Measurements from ENCODE around the gene HFE. TPM values are rescaled to one million over a fixed set of nuclear protein-coding genes. Genes with fewer than 3 reads are reported as not detected.

The HFE gene
- total RNA-seq, 1 experiment from 2014 or later = 0.19 TPM

DNA sequence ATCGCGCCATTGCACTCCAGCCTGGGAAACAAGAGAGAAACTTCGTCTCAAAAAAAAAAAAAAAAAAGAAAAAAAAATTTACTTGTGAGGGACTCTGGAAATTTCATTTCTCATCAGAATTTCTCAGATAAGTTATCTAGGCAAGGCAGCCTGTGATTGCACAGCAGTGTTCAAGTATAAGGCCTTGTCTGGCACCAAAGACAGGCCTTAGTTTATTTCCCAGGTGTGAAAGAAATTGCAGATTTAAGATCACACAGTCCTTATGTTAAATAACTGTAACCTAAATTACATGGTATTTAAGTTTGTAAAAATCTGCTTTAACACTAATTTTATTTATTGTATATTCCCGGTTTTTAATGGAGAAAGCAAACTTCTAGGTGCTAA, 34.8 kb downstream of the HFE start:
- no peak overlapping the region for H2AFZ ChIP-seq (ENCODE audit: low read length)
- no peak overlapping the region for H3K27ac ChIP-seq (ENCODE audit: low read length)
- H3K9me2 ChIP-seq (replicated peaks; ENCODE audit: insufficient read depth, low read length) = no peaks in the 10 kb centered on the region
- no peaks in the 10 kb centered on the region for H4K20me1 ChIP-seq (ENCODE audit: insufficient read depth, low read depth, low read length)
- peaks cover 32% of the 10 kb centered on the region for H3K4me1 ChIP-seq (ENCODE audit: low read length)
- H3K9ac ChIP-seq (ENCODE audit: low read length) = no peak overlapping the region
- H3K4me2 ChIP-seq (ENCODE audit: low read depth, low read length, poor library complexity, severe bottlenecking) = no peak overlapping the region
- no peaks in the 10 kb centered on the region; the same call in 1 of the 2 replicates for H3K27me3 ChIP-seq (ENCODE audit: low read length)
- H3K9me3 ChIP-seq (ENCODE audit: low read length) = no peaks in the 10 kb centered on the region
- no peaks in the 10 kb centered on the region for H3K79me2 ChIP-seq (ENCODE audit: low read length)
- H3K4me3 ChIP-seq (ENCODE audit: low read length) = no peak overlapping the region
- H3K36me3 ChIP-seq (ENCODE audit: insufficient read depth, low read length) = no peaks in the 10 kb centered on the region
- DNase-seq = no peak

DNA sequence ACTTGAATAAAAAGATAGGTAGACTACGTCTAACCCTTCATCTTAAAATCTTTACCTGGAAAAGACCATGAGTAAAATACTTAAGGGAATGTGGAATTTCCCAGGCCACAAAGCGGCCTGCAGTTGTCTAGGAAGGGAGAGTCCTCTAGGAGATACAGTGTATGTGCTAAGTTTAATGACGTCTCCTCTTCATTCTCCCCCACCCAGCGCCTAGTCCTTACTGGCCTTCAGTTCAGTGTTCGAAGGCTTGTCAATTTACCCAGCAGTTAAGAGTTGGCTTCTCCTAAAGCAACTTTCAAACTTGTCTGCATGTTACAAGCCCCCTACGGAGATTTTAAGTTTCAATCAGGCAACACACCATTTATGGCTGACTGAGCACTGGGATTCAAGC, 35.2 kb downstream of the HFE start:
- H3K9me3 ChIP-seq (ENCODE audit: low read length) = no peaks in the 10 kb centered on the region
- no peaks in the 10 kb centered on the region for H3K79me2 ChIP-seq (ENCODE audit: low read length)
- H3K4me3 ChIP-seq (ENCODE audit: low read length) = peak overlapping the region; percentile 61; the same call in 1 of the 2 replicates

DNA sequence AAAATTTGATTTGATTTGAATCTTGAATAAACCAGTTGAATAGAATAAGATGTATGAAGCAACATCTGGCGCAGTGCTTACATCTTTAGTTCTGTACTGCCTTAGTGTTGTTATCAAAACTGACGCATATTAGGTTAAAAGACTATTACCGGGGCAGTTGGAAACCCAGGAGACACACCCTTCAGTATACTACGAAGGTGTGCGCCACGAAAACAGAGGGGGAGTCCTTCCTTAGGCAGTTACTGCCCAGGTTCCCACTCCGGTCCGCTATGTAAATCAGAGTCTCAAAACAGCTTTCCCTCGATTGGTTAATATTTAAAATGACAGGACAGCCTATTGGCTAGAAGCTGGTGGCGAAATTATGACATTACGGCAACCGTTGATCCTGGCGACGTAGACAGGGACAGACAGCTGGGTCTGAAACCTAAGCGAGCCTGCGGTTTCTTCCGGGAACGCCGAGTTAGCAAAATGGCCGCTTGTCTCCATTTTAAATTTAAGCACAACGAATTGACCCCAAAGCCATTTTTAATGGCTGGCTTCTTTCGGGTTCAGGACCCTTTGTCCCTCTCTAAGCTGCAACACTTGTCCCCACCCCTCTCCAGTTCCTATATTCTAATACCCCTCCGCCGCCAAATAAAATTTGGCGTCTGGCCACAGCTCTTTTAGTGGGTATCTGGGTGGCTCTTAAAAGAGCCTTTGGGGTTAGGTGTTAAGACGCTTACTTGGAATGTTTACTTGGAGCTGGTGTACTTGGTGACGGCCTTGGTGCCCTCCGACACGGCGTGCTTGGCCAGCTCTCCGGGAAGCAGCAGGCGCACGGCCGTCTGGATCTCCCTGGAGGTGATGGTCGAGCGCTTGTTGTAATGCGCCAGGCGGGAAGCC, 35.8 kb downstream of the HFE start:
- no peaks in the 10 kb centered on the region for H3K79me2 ChIP-seq (ENCODE audit: low read length)
- H3K4me2 ChIP-seq (ENCODE audit: low read depth, low read length, poor library complexity, severe bottlenecking) = peak overlapping the region; percentile 76
- no peaks in the 10 kb centered on the region for H3K36me3 ChIP-seq (ENCODE audit: insufficient read depth, low read length)
- H3K27me3 ChIP-seq (ENCODE audit: low read length) = no peaks in the 10 kb centered on the region; the same call in 1 of the 2 replicates
- no peaks in the 10 kb centered on the region for H3K9me2 ChIP-seq (replicated peaks; ENCODE audit: insufficient read depth, low read length)
- peak overlapping the region; percentile 61; the same call in 1 of the 2 replicates for H3K4me3 ChIP-seq (ENCODE audit: low read length)
- H3K4me1 ChIP-seq (ENCODE audit: low read length) = peaks cover 32% of the 10 kb centered on the region
- peak overlapping the region; percentile 35; the same call in 1 of the 2 replicates for H2AFZ ChIP-seq (ENCODE audit: low read length)
- no peaks in the 10 kb centered on the region for H3K9me3 ChIP-seq (ENCODE audit: low read length)
- H3K27ac ChIP-seq (ENCODE audit: low read length) = no peak overlapping the region
- no peaks in the 10 kb centered on the region for H4K20me1 ChIP-seq (ENCODE audit: insufficient read depth, low read depth, low read length)
- peak; percentile 72 for DNase-seq
- H3K9ac ChIP-seq (ENCODE audit: low read length) = peak overlapping the region; percentile 33

More for the DNA sequence above, 35.2 kb downstream of the HFE start:
- no peaks in the 10 kb centered on the region for H3K9me2 ChIP-seq (replicated peaks; ENCODE audit: insufficient read depth, low read length)
- DNase-seq = no peak
- H3K36me3 ChIP-seq (ENCODE audit: insufficient read depth, low read length) = no peaks in the 10 kb centered on the region
- no peaks in the 10 kb centered on the region for H4K20me1 ChIP-seq (ENCODE audit: insufficient read depth, low read depth, low read length)
- no peaks in the 10 kb centered on the region; the same call in 1 of the 2 replicates for H3K27me3 ChIP-seq (ENCODE audit: low read length)
- H3K27ac ChIP-seq (ENCODE audit: low read length) = no peak overlapping the region
- peaks cover 32% of the 10 kb centered on the region for H3K4me1 ChIP-seq (ENCODE audit: low read length)
- peak overlapping the region; percentile 35; the same call in 1 of the 2 replicates for H2AFZ ChIP-seq (ENCODE audit: low read length)
- no peak overlapping the region for H3K9ac ChIP-seq (ENCODE audit: low read length)
- H3K4me2 ChIP-seq (ENCODE audit: low read depth, low read length, poor library complexity, severe bottlenecking) = peak overlapping the region; percentile 76

DNA sequence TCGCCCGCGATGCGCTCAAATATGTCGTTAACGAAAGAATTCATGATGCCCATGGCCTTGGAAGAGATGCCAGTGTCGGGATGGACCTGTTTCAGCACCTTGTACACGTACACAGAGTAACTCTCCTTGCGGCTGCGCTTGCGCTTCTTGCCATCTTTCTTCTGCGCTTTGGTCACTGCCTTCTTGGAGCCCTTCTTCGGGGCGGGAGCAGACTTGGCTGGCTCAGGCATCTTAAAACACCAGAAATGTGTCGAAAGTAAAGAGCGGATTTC, 36.4 kb downstream of the HFE start:
- no peak overlapping the region for H3K27ac ChIP-seq (ENCODE audit: low read length)
- no peaks in the 10 kb centered on the region for H3K9me2 ChIP-seq (replicated peaks; ENCODE audit: insufficient read depth, low read length)
- peak overlapping the region; percentile 35; the same call in 1 of the 2 replicates for H2AFZ ChIP-seq (ENCODE audit: low read length)
- H3K4me1 ChIP-seq (ENCODE audit: low read length) = peaks cover 32% of the 10 kb centered on the region
- peak overlapping the region; percentile 33 for H3K9ac ChIP-seq (ENCODE audit: low read length)
- peak overlapping the region; percentile 76 for H3K4me2 ChIP-seq (ENCODE audit: low read depth, low read length, poor library complexity, severe bottlenecking)
- no peaks in the 10 kb centered on the region; the same call in 1 of the 2 replicates for H3K27me3 ChIP-seq (ENCODE audit: low read length)
- no peaks in the 10 kb centered on the region for H3K36me3 ChIP-seq (ENCODE audit: insufficient read depth, low read length)
- DNase-seq = no peak
- no peaks in the 10 kb centered on the region for H3K9me3 ChIP-seq (ENCODE audit: low read length)
- no peaks in the 10 kb centered on the region for H3K79me2 ChIP-seq (ENCODE audit: low read length)
- no peaks in the 10 kb centered on the region for H4K20me1 ChIP-seq (ENCODE audit: insufficient read depth, low read depth, low read length)
- H3K4me3 ChIP-seq (ENCODE audit: low read length) = peak overlapping the region; percentile 61; the same call in 1 of the 2 replicates

DNA sequence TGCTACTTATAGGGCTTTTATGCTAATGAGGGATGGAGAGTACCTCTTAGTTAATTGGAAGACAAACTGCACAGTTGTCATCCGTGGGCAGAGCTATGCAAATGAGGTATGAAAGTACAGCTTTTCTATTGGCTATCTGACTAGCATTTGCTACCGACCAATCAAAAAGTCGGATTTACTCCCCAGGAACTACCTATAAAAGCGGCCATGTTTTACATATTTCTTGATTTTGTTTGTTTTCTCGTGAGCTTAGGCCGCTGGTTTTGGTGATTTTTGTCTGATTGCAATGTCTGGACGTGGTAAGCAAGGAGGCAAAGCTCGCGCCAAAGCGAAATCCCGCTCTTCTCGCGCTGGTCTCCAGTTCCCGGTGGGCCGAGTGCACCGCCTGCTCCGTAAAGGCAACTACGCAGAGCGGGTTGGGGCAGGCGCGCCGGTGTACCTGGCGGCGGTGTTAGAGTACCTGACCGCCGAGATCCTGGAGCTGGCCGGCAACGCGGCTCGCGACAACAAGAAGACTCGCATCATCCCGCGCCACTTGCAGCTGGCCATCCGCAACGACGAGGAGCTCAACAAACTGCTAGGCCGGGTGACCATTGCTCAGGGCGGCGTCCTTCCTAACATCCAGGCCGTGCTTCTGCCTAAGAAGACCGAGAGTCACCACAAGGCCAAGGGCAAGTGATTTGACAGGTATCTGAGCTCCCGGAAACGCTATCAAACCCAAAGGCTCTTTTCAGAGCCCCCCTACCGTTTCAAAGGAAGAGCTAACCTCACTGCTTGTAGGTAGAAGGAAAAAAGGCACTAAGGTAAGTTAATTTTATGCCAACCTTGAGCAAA, 36.9 kb downstream of the HFE start:
- H2AFZ ChIP-seq (ENCODE audit: low read length) = peak overlapping the region; percentile 46; the same call in 1 of the 2 replicates
- no peak overlapping the region for H3K27ac ChIP-seq (ENCODE audit: low read length)
- H3K9me3 ChIP-seq (ENCODE audit: low read length) = no peaks in the 10 kb centered on the region
- DNase-seq = peak; percentile 81
- no peaks in the 10 kb centered on the region for H3K36me3 ChIP-seq (ENCODE audit: insufficient read depth, low read length)
- H3K27me3 ChIP-seq (ENCODE audit: low read length) = no peaks in the 10 kb centered on the region; the same call in 1 of the 2 replicates
- no peaks in the 10 kb centered on the region for H3K79me2 ChIP-seq (ENCODE audit: low read length)
- peak overlapping the region; percentile 61 for H3K4me3 ChIP-seq (ENCODE audit: low read length)
- peak overlapping the region; percentile 76 for H3K4me2 ChIP-seq (ENCODE audit: low read depth, low read length, poor library complexity, severe bottlenecking)
- no peaks in the 10 kb centered on the region for H3K9me2 ChIP-seq (replicated peaks; ENCODE audit: insufficient read depth, low read length)
- H3K9ac ChIP-seq (ENCODE audit: low read length) = peak overlapping the region; percentile 67
- peaks cover 32% of the 10 kb centered on the region for H3K4me1 ChIP-seq (ENCODE audit: low read length)
- no peaks in the 10 kb centered on the region for H4K20me1 ChIP-seq (ENCODE audit: insufficient read depth, low read depth, low read length)

DNA sequence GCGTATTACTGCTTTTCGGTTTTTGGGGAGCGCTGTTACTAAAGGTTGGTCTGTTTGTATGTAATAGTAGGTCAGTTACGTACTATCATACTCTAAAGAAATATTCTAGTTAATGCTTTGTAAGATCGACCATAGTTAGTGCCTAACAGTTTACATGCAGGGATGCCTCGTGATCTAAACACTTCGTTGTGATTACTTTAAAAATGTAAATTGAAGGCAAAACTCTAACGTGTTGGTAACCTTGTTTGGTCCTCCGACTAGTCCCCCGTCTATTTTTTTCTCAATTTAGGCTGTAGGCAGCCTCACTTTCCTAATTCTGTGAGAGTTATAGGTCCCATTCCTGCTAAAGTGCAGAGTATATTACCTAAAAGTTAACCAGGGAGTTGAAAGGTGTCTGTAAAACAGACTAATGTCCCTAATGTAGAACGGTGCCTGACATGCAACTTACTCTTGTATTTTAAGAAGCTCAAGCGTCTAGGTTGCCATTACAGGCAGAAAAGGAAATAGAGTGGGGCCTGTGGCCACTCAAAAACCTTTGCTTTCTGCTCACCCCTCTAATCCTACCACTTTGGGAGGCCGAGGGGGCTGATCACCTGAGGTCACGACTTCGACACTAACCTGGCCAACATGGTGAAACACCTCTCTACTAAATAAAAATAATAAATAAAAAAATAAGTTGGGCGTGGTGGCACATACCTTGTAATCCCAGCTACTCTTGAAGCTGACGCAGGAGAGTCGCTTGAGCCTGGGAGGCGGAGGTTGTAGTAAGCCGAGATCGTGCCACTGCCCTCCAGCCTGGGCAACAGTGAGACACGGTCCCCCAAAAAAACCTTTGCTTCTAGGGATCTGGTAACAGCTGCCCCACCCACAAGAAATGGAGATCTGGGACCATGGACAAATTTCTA, 37.8 kb downstream of the HFE start:
- no peaks in the 10 kb centered on the region for H3K9me2 ChIP-seq (replicated peaks; ENCODE audit: insufficient read depth, low read length)
- H2AFZ ChIP-seq (ENCODE audit: low read length) = peak overlapping the region; percentile 69; the same call in 1 of the 2 replicates
- H3K27me3 ChIP-seq (ENCODE audit: low read length) = no peaks in the 10 kb centered on the region; the same call in 1 of the 2 replicates
- no peaks in the 10 kb centered on the region for H3K79me2 ChIP-seq (ENCODE audit: low read length)
- no peaks in the 10 kb centered on the region for H4K20me1 ChIP-seq (ENCODE audit: insufficient read depth, low read depth, low read length)
- peaks cover 32% of the 10 kb centered on the region for H3K4me1 ChIP-seq (ENCODE audit: low read length)
- H3K9me3 ChIP-seq (ENCODE audit: low read length) = no peaks in the 10 kb centered on the region
- H3K4me3 ChIP-seq (ENCODE audit: low read length) = peak overlapping the region; percentile 61
- no peak overlapping the region for H3K27ac ChIP-seq (ENCODE audit: low read length)
- no peak for DNase-seq
- peak overlapping the region; percentile 67 for H3K9ac ChIP-seq (ENCODE audit: low read length)
- H3K36me3 ChIP-seq (ENCODE audit: insufficient read depth, low read length) = no peaks in the 10 kb centered on the region
- H3K4me2 ChIP-seq (ENCODE audit: low read depth, low read length, poor library complexity, severe bottlenecking) = peak overlapping the region; percentile 76

DNA sequence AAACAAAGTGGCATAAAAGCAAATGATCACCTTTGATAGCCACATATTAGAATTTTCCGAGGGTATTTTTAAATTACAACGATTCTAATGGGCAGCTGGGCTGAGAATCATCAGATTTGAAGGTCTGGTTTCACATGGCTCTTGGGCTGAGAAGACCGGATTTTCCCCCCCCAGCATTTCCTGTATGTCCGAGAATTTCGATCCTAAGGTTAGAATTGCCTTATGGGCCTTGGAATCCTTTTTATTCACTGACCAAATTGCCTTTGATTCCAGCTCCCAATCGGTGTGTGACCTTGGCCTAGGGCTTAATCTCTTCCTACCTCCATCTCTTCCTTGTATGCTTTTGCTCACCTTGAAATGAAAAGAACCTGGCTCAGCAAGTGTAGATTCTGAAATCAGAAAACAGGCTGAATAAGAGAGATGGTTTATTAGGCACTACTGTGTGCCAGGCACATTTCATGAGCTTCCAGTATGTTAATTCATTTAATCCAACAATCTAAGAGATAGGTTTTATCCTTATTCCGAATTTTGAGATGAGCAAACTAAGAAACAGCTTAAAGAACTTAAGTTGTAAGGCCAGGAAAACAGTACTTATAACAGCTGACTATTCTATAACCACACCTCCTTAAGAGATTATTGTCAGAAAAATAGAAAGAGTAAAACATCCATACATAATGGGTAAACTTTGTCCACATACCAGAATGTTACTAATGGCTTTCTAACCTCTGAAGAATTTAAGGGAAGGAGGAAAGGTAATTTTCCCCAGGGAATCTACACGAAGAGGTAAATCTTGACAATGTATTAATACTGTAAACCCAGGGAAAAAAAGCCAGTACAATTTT, 39.4 kb downstream of the HFE start:
- Histone ChIP-seq H3K4me1 (ENCODE audit: low read length) (peaks cover 32% of the 10 kb centered on the region), H3K9me2 (replicated peaks; ENCODE audit: insufficient read depth, low read length) (no peaks in the 10 kb centered on the region), H3K4me2 (ENCODE audit: low read depth, low read length, poor library complexity, severe bottlenecking) (no peak overlapping the region), H3K27me3 (ENCODE audit: low read length) (no peaks in the 10 kb centered on the region; the same call in 1 of the 2 replicates), H3K4me3 (ENCODE audit: low read length) (no peak overlapping the region), H3K79me2 (ENCODE audit: low read length) (no peaks in the 10 kb centered on the region), H3K27ac (ENCODE audit: low read length) (no peak overlapping the region), H2AFZ (ENCODE audit: low read length) (no peak overlapping the region), H3K9ac (ENCODE audit: low read length) (no peak overlapping the region), H4K20me1 (ENCODE audit: insufficient read depth, low read depth, low read length) (no peaks in the 10 kb centered on the region), H3K36me3 (ENCODE audit: insufficient read depth, low read length) (no peaks in the 10 kb centered on the region), H3K9me3 (ENCODE audit: low read length) (no peaks in the 10 kb centered on the region)
- DNase-seq = no peak
